GM18867 (cell line): ENCODE measurements around the gene NFRKB.
A peak's percentile ranks its signal among the peaks of the same experiment; 100 is the strongest.

Experiments used
- ATAC-seq: cut with Tn5 transposase; IDR thresholded peaks from one replicate; pipeline ENCODE4 v1.9.1; 2021; ENCODE audit warnings: mild to moderate bottlenecking, moderate library complexity; ENCODE audit not compliant: unreplicated experiment

The NFRKB gene

DNA sequence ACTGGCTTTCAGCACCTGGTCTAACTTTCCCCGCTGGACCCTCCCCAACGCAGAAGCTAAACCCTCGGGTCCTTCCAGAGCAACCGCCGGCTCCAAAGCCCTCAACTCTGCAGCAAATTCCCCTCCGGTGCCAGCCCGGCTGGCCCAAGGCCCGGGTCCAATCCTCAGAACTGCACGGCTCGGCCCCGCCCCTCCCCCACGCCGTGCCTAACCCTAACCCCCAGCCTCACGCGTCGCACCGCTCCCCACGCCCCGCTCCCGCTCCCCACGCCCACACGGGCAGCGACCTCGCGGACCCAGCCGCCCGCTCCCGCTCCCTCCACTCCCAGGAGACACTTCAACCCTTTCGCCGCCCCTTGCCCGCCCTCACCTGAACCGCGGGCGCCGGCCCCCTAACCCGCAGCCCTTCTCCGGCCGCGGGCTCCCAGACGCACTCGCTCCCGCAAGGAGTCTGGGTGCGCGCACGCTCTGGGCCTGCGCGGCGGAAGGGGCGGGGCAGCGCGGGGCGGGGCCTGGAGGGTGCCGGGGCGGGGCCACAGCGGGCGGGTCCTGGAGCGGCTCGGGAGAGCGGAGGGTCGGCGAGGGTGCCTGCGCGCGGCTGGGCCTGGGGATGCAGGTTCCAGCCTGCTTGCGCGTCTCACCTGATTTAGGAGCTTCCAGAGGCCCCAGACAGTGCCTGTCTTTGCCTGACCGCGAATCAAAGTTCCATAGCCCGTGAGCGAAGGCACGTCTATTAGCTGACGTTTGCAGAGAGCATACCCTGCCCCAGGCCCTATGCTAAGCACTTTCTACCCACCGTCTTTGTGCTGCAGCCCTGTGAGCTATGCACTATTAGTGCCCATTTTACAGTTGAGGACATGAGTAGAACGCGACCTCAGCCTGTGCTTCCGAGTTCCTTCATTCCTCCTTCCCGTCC is at the start of gene NFRKB:
NFRKB (minus strand) TSS at position 453 of the 916 bp plus-strand sequence. CDS start 2,729 bp downstream, outside the sequence.
- ATAC-seq: peak; percentile 96

DNA sequence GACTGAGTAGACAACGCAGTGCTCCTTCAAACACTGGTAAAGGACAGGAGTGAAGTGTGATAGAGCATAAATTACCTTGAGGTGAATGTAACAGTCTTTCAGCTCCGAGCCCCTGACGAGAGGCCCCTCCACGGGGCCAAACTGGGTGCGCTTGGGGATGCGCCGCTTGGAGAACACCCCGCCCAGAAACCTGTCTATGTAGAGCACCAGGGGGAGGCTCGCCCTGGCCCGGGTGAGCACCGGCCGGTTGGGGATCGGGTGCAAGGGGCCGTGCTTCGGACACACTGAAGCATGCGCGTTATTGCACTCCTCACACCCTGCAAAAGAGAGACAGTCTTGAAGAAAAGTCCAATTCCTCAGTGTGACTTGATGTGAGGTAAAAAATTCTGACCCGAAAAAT is 49.3 kb upstream of the NFRKB start:
- no peak for ATAC-seq

DNA sequence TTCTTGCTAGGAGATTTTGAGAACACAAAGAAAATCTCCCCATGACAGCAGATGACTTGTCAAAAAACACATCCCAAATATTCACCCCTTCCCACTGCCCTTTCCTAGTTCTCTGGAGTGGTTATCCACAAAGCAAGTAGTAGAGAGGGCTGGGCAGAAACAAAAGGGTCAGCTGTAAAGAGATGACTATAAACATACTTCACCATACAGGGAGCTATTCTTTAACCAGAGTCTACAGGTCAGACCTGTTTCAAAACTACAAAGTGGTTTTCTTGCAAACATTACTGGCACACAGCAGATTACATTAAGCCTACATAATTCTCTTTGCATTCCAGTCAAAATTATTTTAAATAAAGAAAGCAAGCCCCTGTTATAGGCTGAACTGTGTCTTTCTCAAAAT is 47.7 kb upstream of the NFRKB start:
- no peak for ATAC-seq

DNA sequence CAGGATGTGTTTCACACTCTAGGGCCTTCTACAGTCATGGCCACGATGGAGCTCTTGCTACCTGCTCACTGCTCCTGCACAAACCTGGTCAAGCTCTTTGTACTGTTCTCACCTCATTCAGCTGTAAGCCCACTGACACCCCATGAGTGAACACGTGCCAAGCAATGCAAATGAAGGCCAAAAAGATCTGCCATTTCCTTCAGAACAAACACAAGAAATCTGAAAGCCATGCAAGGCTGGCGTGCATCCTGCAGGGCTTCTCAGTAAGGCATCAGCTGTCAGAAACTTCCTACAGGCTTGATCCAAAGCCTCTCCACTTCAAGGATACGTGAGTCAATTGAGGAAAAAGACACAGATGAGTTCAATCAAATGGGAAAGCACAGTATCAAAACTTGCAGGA is 44.1 kb upstream of the NFRKB start:
- ATAC-seq: no peak

DNA sequence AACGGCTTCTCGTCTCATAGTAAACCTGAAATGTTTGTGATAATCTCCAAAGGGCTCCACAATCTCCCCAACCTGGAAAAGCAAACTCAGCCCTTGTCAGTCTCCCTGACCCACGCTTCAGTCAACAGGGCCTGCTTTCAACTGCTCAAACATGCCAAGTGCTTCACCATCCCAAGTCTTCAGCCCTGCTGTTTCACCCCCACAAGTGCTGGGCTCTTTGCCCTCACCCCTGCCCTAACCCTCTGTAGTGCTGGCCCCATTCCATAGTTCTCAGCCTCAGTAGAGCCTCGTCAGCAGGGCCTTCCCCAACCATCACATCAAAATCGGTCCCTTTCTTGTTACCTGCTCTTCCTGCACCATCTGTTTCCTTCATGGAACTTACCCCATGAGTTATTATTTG is 43.4 kb upstream of the NFRKB start:
- no peak for ATAC-seq

DNA sequence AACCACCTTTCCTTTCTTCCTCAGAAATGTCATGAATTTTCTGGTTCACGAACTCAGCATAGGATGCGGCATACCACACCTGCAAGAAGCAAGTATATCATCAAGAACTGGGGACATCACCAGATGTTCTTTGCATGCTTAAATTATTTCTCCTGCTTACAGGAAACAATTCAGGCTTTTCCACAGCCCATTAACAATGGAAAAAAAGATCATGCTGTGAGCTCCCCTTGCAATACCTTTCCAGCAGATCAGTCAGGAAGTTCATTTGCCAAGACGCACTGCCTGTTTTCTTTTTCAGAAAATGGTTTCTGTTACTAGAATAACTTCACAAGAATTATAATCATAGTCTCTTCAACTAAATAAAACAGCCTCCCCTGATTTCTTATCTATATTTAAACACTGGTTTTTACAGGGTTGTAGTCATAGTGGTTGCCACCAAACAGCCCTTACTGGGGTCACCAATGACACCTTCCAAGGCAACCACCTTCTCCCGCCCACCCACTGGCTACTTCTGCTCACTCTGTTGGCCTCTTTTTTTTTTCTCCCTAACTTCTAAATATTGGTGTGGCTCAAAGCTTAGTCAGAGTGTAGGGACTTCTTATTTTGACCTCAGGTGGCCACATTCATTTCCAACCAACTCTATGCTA is 42.3 kb upstream of the NFRKB start:
- no peak for ATAC-seq

DNA sequence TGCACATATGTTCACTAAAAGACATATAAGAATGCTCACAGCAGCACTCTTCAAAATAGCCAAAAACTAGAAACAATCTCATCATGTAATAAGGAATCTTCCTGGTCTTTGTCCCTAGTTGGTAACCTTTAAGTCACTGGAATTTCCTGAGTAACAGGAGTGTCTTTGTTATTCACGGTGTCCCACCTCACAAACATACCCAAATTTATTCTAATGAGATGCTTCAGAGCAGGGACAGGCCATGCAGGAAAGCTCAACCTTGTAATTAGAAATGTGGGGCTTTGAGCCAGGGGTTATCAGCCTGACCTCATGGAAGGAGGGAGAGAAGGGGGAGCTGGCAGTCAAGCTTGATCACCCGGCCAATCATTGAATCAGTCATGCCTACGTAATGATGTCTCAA is 40.3 kb upstream of the NFRKB start:
- ATAC-seq: no peak

DNA sequence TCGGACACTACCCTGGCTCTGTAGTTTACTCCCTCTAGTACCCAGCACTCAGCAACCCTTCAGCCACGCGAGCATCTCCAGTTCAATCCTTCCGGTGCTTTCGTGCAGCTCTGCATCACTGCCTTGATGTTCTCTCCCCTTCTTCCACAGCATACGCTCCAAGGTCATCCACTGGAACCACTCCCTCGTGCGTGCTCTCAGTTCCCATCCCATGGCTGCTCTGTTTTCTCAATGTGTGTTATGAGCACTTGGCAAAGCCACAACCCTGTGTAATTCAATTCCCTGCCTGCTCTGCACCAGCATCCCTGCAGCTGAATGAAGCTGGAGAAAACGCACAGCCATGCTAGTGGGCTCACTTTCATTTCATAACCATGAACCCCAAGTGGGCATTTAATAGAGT is 38.5 kb upstream of the NFRKB start:
- no peak for ATAC-seq

DNA sequence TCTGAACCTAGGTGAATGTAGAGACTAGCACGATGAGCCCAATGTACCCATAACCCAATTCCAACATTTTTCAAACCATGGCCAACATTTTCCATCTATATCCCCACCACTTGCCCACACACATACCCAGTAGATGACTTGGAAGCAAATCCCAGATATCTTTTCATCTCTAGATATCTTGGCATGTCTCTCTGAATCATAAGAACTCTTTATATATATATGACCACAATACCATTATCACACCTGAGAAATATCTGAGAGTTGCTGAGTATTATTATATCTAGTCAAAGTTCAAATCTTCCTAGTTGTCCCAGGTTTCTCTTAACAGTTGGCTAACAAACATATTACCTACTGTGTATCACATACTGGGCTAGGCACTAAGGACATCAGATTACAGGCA is 37.9 kb upstream of the NFRKB start:
- no peak for ATAC-seq

DNA sequence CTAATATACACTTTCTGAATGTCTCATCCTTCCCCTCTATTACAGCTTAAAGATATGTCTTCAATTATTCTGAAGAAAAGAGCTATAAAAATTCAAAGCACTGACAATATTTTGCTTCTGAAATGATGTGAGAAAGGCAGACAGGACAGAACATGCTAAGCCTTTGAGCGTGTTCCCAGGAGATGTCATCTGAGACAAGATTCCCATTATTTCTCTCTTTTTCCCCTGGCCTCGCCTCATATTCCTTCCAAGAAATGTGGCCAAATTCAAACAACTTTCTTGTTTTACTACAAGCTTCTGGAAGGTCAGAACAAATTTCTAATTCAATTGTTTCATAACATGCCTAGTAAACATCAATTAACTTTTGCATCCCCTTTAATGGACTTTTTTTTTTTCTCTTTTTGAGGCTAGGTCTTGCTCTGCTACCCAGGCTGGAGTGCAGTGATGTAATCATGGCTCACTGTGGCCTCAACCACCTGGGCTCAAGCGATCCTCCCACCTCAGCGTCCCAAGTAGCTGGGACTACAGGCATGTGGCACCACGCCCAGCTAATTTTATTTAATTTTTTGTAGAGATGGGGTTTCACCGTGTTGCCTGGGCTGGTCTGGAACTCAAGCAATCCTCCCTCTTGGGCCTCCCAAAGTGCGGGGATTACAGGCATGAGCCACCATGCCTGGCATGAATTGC is 37.1 kb upstream of the NFRKB start:
- no peak for ATAC-seq

DNA sequence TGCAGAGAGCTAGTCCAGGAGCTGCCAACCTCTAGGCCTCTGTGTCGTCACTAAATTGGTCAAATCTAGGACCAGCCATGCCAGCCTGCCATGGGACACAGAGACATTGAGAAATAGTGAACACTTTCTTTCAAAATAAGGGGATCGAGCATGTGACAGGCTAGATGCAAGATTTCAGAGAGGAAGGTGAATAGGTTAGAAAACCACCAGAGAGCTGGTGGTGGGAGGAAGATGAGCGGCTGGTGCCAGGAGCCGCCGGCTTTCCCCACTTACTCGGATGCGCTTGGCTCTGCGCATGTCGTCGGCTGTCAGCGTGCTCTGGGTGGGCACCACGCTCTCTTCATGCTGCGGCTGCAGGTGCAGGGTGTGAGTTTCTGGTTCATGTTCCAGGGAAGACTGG is 35.4 kb upstream of the NFRKB start:
- ATAC-seq: no peak

DNA sequence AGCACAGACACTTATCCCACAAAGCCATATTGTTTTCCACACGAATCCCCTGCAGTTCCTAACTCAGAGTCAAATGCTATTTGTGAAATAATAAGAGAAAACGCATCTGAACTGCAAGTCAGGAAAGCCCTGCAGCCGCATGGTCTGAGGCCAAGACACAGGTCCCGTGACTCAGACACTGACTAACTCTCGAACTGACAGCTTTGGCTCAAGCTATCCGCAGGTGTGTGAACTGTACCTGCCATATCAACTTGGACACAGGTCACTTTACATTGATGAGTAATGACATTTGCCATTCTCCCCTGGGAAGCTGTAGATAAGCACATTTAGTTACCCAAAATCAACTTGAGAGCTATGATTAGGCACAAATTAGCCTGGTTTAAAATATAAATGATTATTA is 34.9 kb upstream of the NFRKB start:
- ATAC-seq: no peak

DNA sequence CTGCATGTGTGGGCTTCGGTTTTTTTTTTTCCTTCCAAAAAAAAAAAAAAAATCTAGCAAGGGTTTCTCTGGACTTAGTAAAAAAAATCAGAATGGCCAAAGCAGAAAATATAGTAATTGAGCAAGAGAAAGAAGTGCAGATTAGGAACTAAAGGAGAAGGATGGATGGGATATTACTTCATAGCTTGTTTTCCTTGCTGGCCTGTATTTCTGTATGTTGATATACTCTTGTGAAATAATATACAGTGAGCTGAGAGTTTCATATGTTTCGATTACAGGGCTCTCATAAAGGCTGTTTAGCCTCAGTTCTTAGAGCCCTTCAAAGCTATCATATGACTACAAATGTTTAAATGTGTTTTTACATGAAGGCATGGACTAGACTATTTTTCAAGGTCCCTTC is 34.3 kb upstream of the NFRKB start:
- ATAC-seq: no peak

DNA sequence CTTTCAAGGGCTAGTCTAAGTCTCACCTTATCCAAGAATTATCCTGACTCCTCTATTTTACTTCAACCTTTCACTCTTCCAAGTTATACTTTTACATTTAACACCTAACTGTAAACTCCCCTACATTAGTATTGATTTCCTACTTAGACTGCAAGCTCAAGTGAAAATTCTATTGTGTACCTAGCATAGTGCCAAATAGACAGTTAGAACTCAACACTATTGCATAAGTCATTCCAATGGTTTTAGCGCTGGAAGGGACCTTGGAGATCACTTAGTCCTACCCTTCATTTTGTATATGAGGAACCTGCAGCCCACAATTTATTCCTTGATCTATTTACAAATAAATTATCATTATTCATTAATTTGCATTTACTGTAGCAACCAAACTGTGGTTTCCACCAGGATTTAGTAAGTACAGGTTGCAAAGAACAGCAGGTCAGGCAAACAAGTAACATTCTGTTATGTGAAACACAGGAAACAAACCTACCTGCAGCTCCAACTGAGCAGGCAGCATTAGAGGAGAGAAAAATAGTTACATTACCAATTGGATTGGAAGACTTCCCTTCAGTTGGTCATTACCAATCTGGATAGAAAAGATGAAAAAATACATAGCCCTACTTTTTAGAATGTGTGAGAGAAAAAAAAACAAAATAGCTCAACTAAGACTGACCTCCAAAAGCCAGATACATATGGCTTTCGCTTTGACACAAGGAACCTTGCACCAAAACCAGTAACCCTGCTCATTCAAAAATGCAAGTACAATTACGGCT is 33.7 kb upstream of the NFRKB start:
- ATAC-seq: no peak

DNA sequence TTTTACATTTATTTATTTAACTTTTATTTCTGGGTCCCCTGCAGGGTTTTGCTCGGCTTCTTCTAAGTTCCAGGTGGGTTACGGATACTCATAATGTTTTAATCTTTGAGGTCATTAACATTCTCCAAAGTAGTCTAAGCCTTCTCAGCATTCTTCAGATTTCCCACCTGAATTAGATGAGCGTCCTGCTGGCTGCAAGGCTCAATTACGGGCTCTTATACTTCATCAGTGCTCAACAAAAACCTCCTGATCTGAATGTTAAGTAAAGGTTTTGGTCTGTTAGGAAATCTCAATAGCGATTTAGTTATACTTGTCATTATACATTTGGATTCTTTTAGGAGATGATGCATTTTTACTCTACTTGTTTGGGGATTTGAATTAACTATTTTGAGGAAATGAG is 27.3 kb upstream of the NFRKB start:
- ATAC-seq: no peak

DNA sequence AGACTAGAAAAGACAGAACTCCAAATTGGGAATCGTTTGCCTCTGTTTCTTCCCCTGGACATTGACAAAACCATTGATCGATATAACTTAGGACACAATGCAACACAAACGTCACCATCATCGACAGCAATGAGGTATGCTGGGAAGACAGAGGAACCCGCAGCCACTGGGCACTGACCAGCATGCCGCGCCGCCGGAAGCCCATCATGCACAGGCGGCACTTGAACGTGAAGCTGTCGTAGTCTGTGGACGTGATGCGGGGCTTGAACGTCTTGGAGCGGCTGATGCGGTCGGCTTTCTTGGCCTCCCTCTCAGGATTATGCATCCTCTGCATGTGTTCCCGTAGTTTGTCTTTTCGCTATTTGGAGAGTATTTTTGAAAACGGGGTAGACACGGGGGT is 23.0 kb upstream of the NFRKB start:
- ATAC-seq: no peak

DNA sequence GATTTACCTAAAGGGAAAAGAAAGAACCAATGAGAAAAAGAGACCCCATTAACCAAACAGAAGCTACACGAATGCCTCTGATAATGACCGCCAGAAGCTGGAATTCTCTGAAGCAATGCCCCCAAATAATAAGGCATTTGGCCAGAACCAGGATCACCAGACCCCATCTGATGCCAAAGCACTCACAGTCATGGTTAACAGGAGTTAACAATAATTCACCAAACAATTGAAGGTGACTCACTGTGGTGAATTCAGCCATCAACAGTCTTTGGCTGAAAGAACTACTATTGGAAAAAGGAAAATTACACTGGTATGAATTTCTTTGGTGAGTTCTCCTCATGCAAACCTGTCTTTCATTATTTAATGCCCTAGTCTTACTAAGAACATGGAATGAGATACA is 21.9 kb upstream of the NFRKB start:
- no peak for ATAC-seq

DNA sequence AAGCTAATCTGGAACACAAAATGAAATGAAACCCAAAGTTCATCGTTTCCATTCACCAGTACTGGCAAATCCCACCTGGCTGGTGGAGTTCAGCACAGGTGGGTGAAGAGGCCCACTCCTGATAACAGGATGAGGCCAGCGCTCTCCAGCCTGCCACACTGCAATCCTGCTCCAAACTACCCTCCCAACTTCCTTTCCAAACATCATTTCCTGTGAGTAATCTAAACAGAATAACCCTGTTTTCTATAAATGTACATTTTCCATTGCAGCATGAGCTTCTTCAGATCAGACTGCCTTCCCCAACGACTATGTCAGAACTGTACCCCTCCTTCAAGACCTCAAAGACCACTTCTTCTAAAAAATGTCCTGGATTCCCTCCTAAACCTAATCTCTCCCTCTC is 15.9 kb upstream of the NFRKB start:
- ATAC-seq: no peak

DNA sequence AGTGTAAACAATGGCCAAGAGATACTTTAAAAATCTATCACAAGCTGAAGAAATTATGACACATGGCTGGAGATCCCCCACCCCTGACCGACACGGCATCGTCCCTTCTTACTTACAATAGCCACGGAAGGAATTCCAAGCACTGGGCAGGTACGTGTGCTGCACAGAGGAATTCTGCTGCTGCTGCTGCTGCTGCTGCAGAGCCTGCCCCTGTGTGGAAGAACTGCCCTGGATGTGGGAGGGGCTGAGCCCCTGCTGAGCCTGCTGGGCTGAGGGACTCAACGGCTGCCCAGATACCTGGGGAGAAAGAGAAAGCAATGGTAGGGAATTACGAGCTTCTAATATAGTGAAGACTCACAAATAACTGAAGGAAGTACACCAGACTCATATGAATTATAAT is 15.0 kb upstream of the NFRKB start:
- no peak for ATAC-seq

DNA sequence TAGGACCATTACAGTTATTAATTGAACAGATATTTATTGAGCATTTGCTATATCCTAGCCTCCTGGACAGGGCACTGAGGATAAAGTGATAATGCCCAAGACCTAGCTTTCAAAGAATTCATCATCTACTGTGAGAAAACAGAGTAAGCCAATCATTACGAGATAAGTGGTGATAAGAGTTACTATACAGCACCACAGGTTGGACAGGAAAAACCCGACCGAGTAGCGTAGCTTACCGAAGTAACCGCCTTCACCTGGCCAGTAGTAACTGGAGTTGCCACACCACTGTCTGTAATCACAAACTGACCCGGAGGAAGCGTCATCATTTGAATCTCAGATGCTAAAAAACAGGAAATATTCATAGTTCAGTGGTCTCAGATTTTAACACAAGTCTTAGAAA is 10.0 kb upstream of the NFRKB start:
- ATAC-seq: no peak

DNA sequence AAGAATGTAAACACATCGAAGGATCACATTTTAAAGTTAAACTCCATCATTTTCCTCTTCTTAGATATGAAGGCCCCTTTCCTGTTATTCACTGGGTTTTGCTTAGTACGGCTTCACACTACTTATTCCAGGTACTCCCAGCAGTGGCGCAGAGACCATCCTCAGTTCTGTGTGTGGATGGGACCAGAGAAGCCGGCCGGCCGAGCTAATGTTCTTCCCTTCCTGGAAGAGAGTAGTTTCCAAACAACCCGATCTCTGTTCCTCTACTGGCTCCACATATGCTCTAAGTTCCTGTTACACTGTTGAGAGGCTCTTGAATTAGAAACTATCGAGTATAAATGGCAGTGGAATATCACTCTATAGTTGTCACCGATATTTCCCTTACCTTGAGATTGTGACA is 684 bp upstream of the NFRKB start:
- ATAC-seq: no peak
